NT2/D1 (cell line): Measurements from ENCODE around the gene CCDC28A.

Source experiments
- SUZ12 ChIP-seq: IDR thresholded peaks from 2 replicates; pipeline ENCODE4 v1.6.1; 2011; ENCODE audit not compliant: insufficient read length, insufficient read depth; ENCODE audit errors: extremely low read depth
- YY1 ChIP-seq: IDR thresholded peaks from 2 replicates; pipeline ENCODE4 v1.6.1; 2011; ENCODE audit not compliant: insufficient read length, insufficient read depth
- ZNF274 ChIP-seq: IDR thresholded peaks from 2 replicates; pipeline ENCODE4 v1.6.1; 2011; ENCODE audit warnings: mild to moderate bottlenecking, low read depth, low read length

DNA sequence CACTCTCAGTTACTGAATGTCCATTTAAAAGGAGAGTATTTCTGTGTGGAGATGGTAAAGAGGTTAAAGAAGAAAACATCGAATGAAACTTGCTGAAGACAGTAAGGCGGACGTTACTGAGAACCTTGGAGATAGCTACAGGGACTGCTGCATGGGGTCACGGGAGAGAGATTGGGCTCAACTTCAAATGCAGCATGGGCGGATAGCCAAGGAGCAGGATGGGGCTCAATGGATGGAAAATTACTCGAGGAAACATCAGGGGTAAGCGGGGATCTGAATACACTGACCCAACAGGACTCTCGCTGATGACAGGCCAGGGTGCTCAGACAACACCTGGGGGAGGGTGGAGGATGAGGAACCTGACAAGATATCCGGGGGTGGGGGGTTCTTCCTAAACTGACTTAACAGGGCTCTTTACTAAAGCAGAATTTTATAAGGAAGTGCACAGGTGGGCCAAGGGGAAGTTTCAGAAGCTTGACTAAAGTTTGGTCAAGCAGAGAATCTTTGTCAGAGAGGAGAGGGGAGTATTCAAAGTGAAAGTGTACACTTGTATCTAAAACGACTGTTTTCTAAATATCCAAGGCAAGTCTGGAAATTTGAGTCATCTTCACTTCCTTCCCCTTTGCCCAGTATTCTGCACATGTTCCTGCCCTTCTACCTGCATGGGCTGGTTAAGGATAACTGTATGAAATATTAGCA is 45.1 kb downstream of the CCDC28A start:
- TF ChIP-seq YY1 (no peak), ZNF274 (no peak), SUZ12 (no peak)
